Spleen (tissue), 11 donors: Measurements from ENCODE around the gene PPP6R3. TPM values are rescaled to one million over a fixed set of nuclear protein-coding genes. Genes with fewer than 3 reads are reported as not detected.

ENCODE experiments used
- DNase-seq: peaks from one replicate; pipeline ENCODE4 v3.0.0-alpha.2; 2020
- H3K27ac ChIP-seq, 8 donors: fragments of 200-600 bp; sonication (generic) in 7 of 8; 1 replicate in 4 of 8; 2 replicates in 4 of 8; pipeline versions ENCODE4 v1.5.0 to v1.8.0; 2016 to 2021; ENCODE audit warnings: inconsistent platforms in 4 of 8, mild to moderate bottlenecking in 4 of 8, moderate library complexity in 1 of 8
- H3K27me3 ChIP-seq, 7 donors: fragments of 200-600 bp; sonication (generic) in 6 of 7; replicated peaks in 1 of 7; 1 replicate in 4 of 7; 2 replicates in 3 of 7; pipeline versions ENCODE4 v1.5.0 to v1.8.0; 2016 to 2021; ENCODE audit warnings: inconsistent platforms in 3 of 7, mild to moderate bottlenecking in 1 of 7
- H3K36me3 ChIP-seq, 6 donors: fragments of 200-600 bp; sonication (generic) in 5 of 6; 1 replicate in 4 of 6; 2 replicates in 2 of 6; pipeline versions ENCODE4 v1.5.0 to v1.8.0; 2016 to 2021; ENCODE audit warnings: inconsistent platforms in 2 of 6
- H3K4me1 ChIP-seq, 6 donors: fragments of 200-600 bp; sonication (generic) in 5 of 6; 1 replicate in 3 of 6; 2 replicates in 3 of 6; pipeline versions ENCODE4 v1.5.0 to v1.8.0; 2016 to 2021; ENCODE audit warnings: inconsistent platforms in 3 of 6
- H3K4me3 ChIP-seq, 8 donors: fragments of 200-600 bp; sonication (generic) in 7 of 8; 1 replicate in 4 of 8; 2 replicates in 4 of 8; pipeline versions ENCODE4 v1.5.0 to v1.8.0; 2016 to 2021; ENCODE audit warnings: inconsistent platforms in 4 of 8, mild to moderate bottlenecking in 4 of 8, moderate library complexity in 2 of 8
- H3K9me3 ChIP-seq, 8 donors: fragments of 200-600 bp; sonication (generic) in 7 of 8; 1 replicate in 4 of 8; 2 replicates in 4 of 8; pipeline versions ENCODE4 v1.5.0 to v1.8.0; 2016 to 2021; ENCODE audit warnings: inconsistent platforms in 4 of 8
- POLR2A ChIP-seq, 3 donors: fragments of 450-650 bp; IDR thresholded peaks; one replicate each; pipeline ENCODE4 v1.5.1; 2017; ENCODE audit warnings: antibody characterized with exemption in 3 of 3, mild to moderate bottlenecking in 1 of 3
- POLR2AphosphoS5 ChIP-seq, 3 donors: sonication (generic); formaldehyde crosslinking; IDR thresholded peaks; one replicate each; pipeline ENCODE4 v1.5.1; 2017; ENCODE audit warnings: antibody characterized with exemption in 3 of 3
- WGBS, 5 donors: extraction: QIAGEN DNeasy Blood & Tissue Kit in 3 of 5; methylation state at CpG; one replicate each; pipeline versions ENCODE4 v1.1.5 to v1.1.7; 2013 to 2018; 5-methylcytosine and 5-hydroxymethylcytosine counted together
- intact Hi-C: fragments of 100-400 bp; cut with DNase I; formaldehyde crosslinking; loops from one replicate; pipeline ENCODE4 v1.15.0; 2023; ENCODE audit warnings: low total_unique reads
- polyA plus RNA-seq, 3 donors: library from polyadenylated mRNA; stranded (reverse); fragments of 200-250 nt; gene quantifications; one replicate each; pipeline ENCODE4 v1.2.1, GENCODE V29; 2013
- total RNA-seq, 7 donors: library from RNA; depleted of rRNA in 3 of 7; stranded (reverse); fragments of >200 nt in 3 of 7; fragmentation: NEBNext Ultra II Directional in 4 of 7; extraction: Animal tissue kit (Norgen Biotek cat#: 25700) in 4 of 7; gene quantifications; one replicate each; pipeline versions ENCODE4 v1.1.0 to v1.2.1, GENCODE V29; 2016 to 2021
- TF ChIP-seq, protein P1 (sequence below), 11 experiments: fragments of 200-600 bp in 7 of 11; fragments of 450-650 bp in 4 of 11; sonication (generic) in 4 of 11; IDR thresholded peaks in 8 of 11; conservative IDR thresholded peaks in 3 of 11; 1 replicate in 7 of 11; 2 replicates in 4 of 11; pipeline versions ENCODE4 v1.4.0 to v1.8.0; 2016 to 2021; ENCODE audit warnings: antibody characterized with exemption in 11 of 11, inconsistent platforms in 4 of 11, mild to moderate bottlenecking in 1 of 11
- donor health status: healthy with polysubstance abuse.
- donor health status: DM: no; HTN: no; CAD: no; lungs with moderate emphysema.
- donor health status: DM: no; HTN: no; CAD: no.
- donor health status: Bipolar disorder and iron deficiency.
- donor health status: healthy.
- donor health status: DM: no; HTN: no; CAD: no.
- donor health status: DM: yes; HTN: yes; CAD: no.

Gene PPP6R3
- total and polyA plus RNA-seq, 10 donors = 23.9 to 178 (median 122) TPM

GRCh38 chr11:68438658-68439259 is 21.8 kb upstream of the PPP6R3 start:
- WGBS, 5 donors = 90 to 98% (median 94%) methylated on average over 3 to 6 of the region's 6 CpGs
- intact Hi-C loops = no loop called here
- TF ChIP-seq, protein P1, sequence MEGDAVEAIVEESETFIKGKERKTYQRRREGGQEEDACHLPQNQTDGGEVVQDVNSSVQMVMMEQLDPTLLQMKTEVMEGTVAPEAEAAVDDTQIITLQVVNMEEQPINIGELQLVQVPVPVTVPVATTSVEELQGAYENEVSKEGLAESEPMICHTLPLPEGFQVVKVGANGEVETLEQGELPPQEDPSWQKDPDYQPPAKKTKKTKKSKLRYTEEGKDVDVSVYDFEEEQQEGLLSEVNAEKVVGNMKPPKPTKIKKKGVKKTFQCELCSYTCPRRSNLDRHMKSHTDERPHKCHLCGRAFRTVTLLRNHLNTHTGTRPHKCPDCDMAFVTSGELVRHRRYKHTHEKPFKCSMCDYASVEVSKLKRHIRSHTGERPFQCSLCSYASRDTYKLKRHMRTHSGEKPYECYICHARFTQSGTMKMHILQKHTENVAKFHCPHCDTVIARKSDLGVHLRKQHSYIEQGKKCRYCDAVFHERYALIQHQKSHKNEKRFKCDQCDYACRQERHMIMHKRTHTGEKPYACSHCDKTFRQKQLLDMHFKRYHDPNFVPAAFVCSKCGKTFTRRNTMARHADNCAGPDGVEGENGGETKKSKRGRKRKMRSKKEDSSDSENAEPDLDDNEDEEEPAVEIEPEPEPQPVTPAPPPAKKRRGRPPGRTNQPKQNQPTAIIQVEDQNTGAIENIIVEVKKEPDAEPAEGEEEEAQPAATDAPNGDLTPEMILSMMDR (IDR thresholded peaks at IDR 0.05 in 8 of 11, conservative IDR thresholded peaks at IDR 0.05 in 3 of 11) = no peak
- TF ChIP-seq POLR2A (IDR thresholded peaks at IDR 0.05) = no peak
- TF ChIP-seq POLR2AphosphoS5 (IDR thresholded peaks at IDR 0.05) = no peak
- H3K27me3 ChIP-seq = no peaks in the 10 kb centered on the region
- peaks cover 0 to 14% (median 0%) of the 10 kb centered on the region in 6 donors for H3K36me3 ChIP-seq
- no peak for DNase-seq
- peaks cover 0 to 41% (median 15%) of the 10 kb centered on the region in 6 donors for H3K4me1 ChIP-seq
- peak overlapping the region in 4 of 8 donors; percentile 38 to 70 (median 62) for H3K27ac ChIP-seq
- no peak overlapping the region for H3K4me3 ChIP-seq
- no peaks in the 10 kb centered on the region for H3K9me3 ChIP-seq

GRCh38 chr11:68439355-68440065 is 21.0 kb upstream of the PPP6R3 start:
- no peak for DNase-seq
- 76 to 86% (median 79%) methylated on average over 30 to 38 of the region's 38 CpGs for WGBS, 5 donors
- no peak overlapping the region for H3K4me3 ChIP-seq
- H3K27ac ChIP-seq = peak overlapping the region in 7 of 8 donors; percentile 15 to 70 (median 55)
- H3K27me3 ChIP-seq = no peaks in the 10 kb centered on the region
- TF ChIP-seq, protein P1 (IDR thresholded peaks at IDR 0.05 in 8 of 11, conservative IDR thresholded peaks at IDR 0.05 in 3 of 11) = no peak
- TF ChIP-seq POLR2AphosphoS5 (IDR thresholded peaks at IDR 0.05) (peak in 2 of 3 donors; percentile 28 to 45), POLR2A (IDR thresholded peaks at IDR 0.05) (no peak)
- H3K4me1 ChIP-seq = peaks cover 0 to 41% (median 15%) of the 10 kb centered on the region in 6 donors
- peaks cover 0 to 9% (median 0%) of the 10 kb centered on the region in 6 donors for H3K36me3 ChIP-seq
- intact Hi-C loops = no loop called here
- H3K9me3 ChIP-seq = no peaks in the 10 kb centered on the region

DNA sequence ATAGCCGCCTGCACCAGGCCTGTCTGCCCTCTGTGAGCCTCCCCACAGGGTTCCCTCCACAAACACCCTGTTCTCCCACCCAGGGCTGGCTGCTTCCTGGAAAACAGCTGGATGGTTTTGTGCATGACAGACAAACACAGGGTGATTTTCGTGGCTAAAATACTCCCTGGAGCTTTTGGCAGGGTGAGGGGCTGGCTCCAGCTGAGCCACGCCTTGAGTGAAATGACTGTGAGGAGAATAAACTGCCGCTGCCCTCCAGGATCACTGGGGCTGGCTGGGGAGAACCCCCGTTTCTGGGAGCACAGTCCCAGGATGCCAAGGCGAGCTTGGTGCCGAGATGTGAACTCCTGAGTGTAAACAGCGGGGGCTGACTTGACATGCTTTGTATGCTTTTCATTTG is 20.3 kb upstream of the PPP6R3 start:
- Histone ChIP-seq H3K27me3 (no peaks in the 10 kb centered on the region), H3K9me3 (no peaks in the 10 kb centered on the region), H3K4me3 (no peak overlapping the region), H3K36me3 (peaks cover 0 to 9% (median 0%) of the 10 kb centered on the region in 6 donors), H3K4me1 (peaks cover 0 to 41% (median 15%) of the 10 kb centered on the region in 6 donors), H3K27ac (peak overlapping the region in 6 of 8 donors; percentile 38 to 70 (median 60))
- WGBS, 5 donors = 73 to 83% (median 77%) methylated on average over 2 to 8 of the region's 8 CpGs
- TF ChIP-seq, protein P1 (IDR thresholded peaks at IDR 0.05 in 8 of 11, conservative IDR thresholded peaks at IDR 0.05 in 3 of 11) = no peak
- no peak for TF ChIP-seq POLR2AphosphoS5 (IDR thresholded peaks at IDR 0.05)
- no peak for DNase-seq
- intact Hi-C loops = no loop called here
